ENCODE measurements around the gene TENT4B.

DNA sequence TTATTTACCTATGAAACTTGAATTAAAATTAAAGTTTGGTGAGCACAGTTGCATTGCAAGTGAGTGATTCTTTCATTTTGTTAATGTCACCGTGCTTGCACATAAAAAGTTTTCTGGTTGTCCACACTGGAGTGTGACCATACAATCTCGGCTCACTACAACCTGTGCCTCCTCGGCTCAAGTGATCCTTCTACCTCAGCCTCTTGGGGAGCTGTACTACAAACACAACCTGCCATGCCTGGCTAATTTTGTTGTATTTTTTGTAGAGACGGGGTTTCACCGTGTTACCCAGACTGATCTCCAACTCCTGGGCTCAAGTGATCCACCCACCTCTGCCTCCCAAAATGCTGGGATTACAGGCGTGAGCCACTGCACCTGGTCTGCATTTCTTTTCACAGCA is 63.1 kb downstream of the TENT4B start:
- TF ChIP-seq, protein P1, sequence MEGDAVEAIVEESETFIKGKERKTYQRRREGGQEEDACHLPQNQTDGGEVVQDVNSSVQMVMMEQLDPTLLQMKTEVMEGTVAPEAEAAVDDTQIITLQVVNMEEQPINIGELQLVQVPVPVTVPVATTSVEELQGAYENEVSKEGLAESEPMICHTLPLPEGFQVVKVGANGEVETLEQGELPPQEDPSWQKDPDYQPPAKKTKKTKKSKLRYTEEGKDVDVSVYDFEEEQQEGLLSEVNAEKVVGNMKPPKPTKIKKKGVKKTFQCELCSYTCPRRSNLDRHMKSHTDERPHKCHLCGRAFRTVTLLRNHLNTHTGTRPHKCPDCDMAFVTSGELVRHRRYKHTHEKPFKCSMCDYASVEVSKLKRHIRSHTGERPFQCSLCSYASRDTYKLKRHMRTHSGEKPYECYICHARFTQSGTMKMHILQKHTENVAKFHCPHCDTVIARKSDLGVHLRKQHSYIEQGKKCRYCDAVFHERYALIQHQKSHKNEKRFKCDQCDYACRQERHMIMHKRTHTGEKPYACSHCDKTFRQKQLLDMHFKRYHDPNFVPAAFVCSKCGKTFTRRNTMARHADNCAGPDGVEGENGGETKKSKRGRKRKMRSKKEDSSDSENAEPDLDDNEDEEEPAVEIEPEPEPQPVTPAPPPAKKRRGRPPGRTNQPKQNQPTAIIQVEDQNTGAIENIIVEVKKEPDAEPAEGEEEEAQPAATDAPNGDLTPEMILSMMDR (IDR thresholded peaks at IDR 0.05; ENCODE audit: poor library complexity) = no peak
- no peak for TF ChIP-seq EZH2phosphoT487 (IDR thresholded peaks at IDR 0.05; ENCODE audit: low read depth, severe bottlenecking, unreplicated experiment)

All from hepatocyte (in vitro differentiated cells).